MM.1S (cell line): ENCODE measurements around the gene NDNF.

ENCODE experiments used
- DNase-seq: peaks from one replicate; pipeline ENCODE4 v3.0.0-alpha.2; 2015
- H2AFZ ChIP-seq: fragments of 300-600 bp; sonication (generic); 2 replicates; pipeline ENCODE4 v1.6.0; 2016; ENCODE audit warnings: antibody characterized with exemption, low read length
- H3F3A ChIP-seq: fragments of 300-600 bp; sonication (generic); 2 replicates; pipeline ENCODE4 v1.6.1; 2016; ENCODE audit warnings: mild to moderate bottlenecking, antibody characterized with exemption, low read length, moderate library complexity, mixed read lengths; ENCODE audit not compliant: insufficient read depth
- H3K27ac ChIP-seq: fragments of 300-600 bp; sonication (generic); 2 replicates; pipeline ENCODE4 v1.5.1; 2016; ENCODE audit warnings: mild to moderate bottlenecking, low read length
- H3K27me3 ChIP-seq: fragments of 300-600 bp; sonication (generic); replicated peaks from 2 replicates; pipeline ENCODE4 v1.6.0; 2016; ENCODE audit warnings: low read length; ENCODE audit not compliant: insufficient read depth
- H3K36me3 ChIP-seq: fragments of 300-600 bp; sonication (generic); replicated peaks from 2 replicates; pipeline ENCODE4 v1.6.1; 2016; ENCODE audit warnings: mild to moderate bottlenecking, low read length, mixed read lengths; ENCODE audit not compliant: insufficient read depth
- H3K4me1 ChIP-seq: fragments of 300-600 bp; sonication (generic); 2 replicates; pipeline ENCODE4 v1.6.1; 2016; ENCODE audit warnings: low read length, mixed read lengths
- H3K4me2 ChIP-seq: fragments of 300-600 bp; sonication (generic); 2 replicates; pipeline ENCODE4 v1.6.0; 2016; ENCODE audit warnings: low read depth, low read length
- H3K4me3 ChIP-seq: fragments of 300-600 bp; sonication (generic); 2 replicates; pipeline ENCODE4 v1.5.1; 2016; ENCODE audit warnings: low read length, mixed read lengths
- H3K79me2 ChIP-seq: fragments of 300-600 bp; sonication (generic); 2 replicates; pipeline ENCODE4 v1.6.1; 2016; ENCODE audit warnings: mixed run types, low read length, mixed read lengths
- H3K9ac ChIP-seq: fragments of 300-600 bp; sonication (generic); 2 replicates; pipeline ENCODE4 v1.6.1; 2016; ENCODE audit warnings: low read length, mixed read lengths
- H3K9me2 ChIP-seq: fragments of 300-600 bp; sonication (generic); replicated peaks from 2 replicates; pipeline ENCODE4 v1.6.1; 2016; ENCODE audit warnings: mild to moderate bottlenecking, low read length, mixed read lengths; ENCODE audit not compliant: insufficient read depth
- H3K9me3 ChIP-seq: fragments of 300-600 bp; sonication (generic); replicated peaks from 2 replicates; pipeline ENCODE4 v1.6.1; 2016; ENCODE audit warnings: mild to moderate bottlenecking, low read length, mixed read lengths; ENCODE audit not compliant: insufficient read depth
- H4K20me1 ChIP-seq: fragments of 300-600 bp; sonication (generic); 2 replicates; pipeline ENCODE4 v1.6.1; 2016; ENCODE audit warnings: mild to moderate bottlenecking, low read length, moderate library complexity, mixed read lengths; ENCODE audit not compliant: insufficient read depth
- CTCF ChIP-seq: fragments of 300-600 bp; sonication (generic); IDR thresholded peaks from 2 replicates; pipeline ENCODE4 v1.5.1; 2016; ENCODE audit warnings: antibody characterized with exemption, low read length, mixed read lengths
- EZH2 ChIP-seq: fragments of 300-600 bp; sonication (generic); optimal IDR thresholded peaks from 2 replicates; pipeline ENCODE3; 2017; ENCODE audit warnings: low read depth, mild to moderate bottlenecking, antibody characterized with exemption, low read length, mixed read lengths
- EZH2phosphoT487 ChIP-seq: fragments of 300-600 bp; sonication (generic); IDR thresholded peaks from 2 replicates; pipeline ENCODE4 v1.6.1; 2018; ENCODE audit warnings: antibody characterized with exemption, low read length

NDNF gene

GRCh38 chr4:121049072-121049599, 23.2 kb downstream of the NDNF start:
- H3K9me2 ChIP-seq = no peaks in the 10 kb centered on the region
- H3K4me1 ChIP-seq = peaks cover 23% of the 10 kb centered on the region
- DNase-seq = no peak
- no peak overlapping the region for H3K9ac ChIP-seq
- H4K20me1 ChIP-seq = no peaks in the 10 kb centered on the region
- no peak overlapping the region for H3K4me3 ChIP-seq
- H2AFZ ChIP-seq = no peak overlapping the region
- no peaks in the 10 kb centered on the region for H3K9me3 ChIP-seq
- H3K27me3 ChIP-seq = no peaks in the 10 kb centered on the region
- no peaks in the 10 kb centered on the region for H3K36me3 ChIP-seq
- no peaks in the 10 kb centered on the region for H3F3A ChIP-seq
- H3K27ac ChIP-seq = no peak overlapping the region
- H3K4me2 ChIP-seq = no peak overlapping the region
- TF ChIP-seq EZH2phosphoT487 = no peak
- TF ChIP-seq CTCF = no peak
- TF ChIP-seq EZH2 = no peak
- H3K79me2 ChIP-seq = no peaks in the 10 kb centered on the region

GRCh38 chr4:121048165-121048564, 24.2 kb downstream of the NDNF start:
- Histone ChIP-seq H3K9ac (no peak overlapping the region), H3K36me3 (no peaks in the 10 kb centered on the region), H3K4me1 (0 out of 2 replicates have a peak, but pooled peaks cover 13% of the 10 kb centered on the region), H3K4me2 (no peak overlapping the region), H4K20me1 (no peaks in the 10 kb centered on the region), H3F3A (no peaks in the 10 kb centered on the region), H3K79me2 (no peaks in the 10 kb centered on the region), H3K9me3 (no peaks in the 10 kb centered on the region), H3K27me3 (no peaks in the 10 kb centered on the region), H3K4me3 (no peak overlapping the region), H2AFZ (no peak overlapping the region), H3K27ac (no peak overlapping the region), H3K9me2 (no peaks in the 10 kb centered on the region)
- TF ChIP-seq EZH2 (no peak), EZH2phosphoT487 (no peak), CTCF (no peak)
- no peak for DNase-seq

- Histone ChIP-seq H3K4me1 (peaks cover 20% of the 10 kb centered on the region), H3K9ac (no peak overlapping the region), H3K27ac (peak overlapping the region; percentile 12; the same call in 1 of the 2 replicates), H3F3A (peaks cover 14% of the 10 kb centered on the region; the same call in 1 of the 2 replicates), H3K9me3 (no peaks in the 10 kb centered on the region), H3K79me2 (no peaks in the 10 kb centered on the region), H3K27me3 (no peaks in the 10 kb centered on the region), H3K4me3 (no peak overlapping the region), H3K36me3 (no peaks in the 10 kb centered on the region), H4K20me1 (no peaks in the 10 kb centered on the region), H3K4me2 (peak overlapping the region; percentile 67), H2AFZ (no peak overlapping the region), H3K9me2 (no peaks in the 10 kb centered on the region)
- DNase-seq = peak; percentile 88
- TF ChIP-seq CTCF (no peak), EZH2phosphoT487 (no peak), EZH2 (no peak)
Observed at GRCh38 chr4:121041307-121042090, 30.8 kb downstream of the NDNF start.
